Glomerular endothelial cell (primary cell): ENCODE results near the gene LETMD1. TPM values are rescaled to one million over a fixed set of nuclear protein-coding genes. Genes with fewer than 3 reads are reported as not detected.

Experiments used
- DNase-seq: peaks from one replicate; pipeline ENCODE4 v3.0.0-alpha.2; 2011; ENCODE audit warnings: low read depth, low spot score; ENCODE audit errors: extremely low read depth
- total RNA-seq: library from RNA; depleted of rRNA; stranded (reverse); fragments of >200 nt; gene quantifications from 2 replicates; pipeline ENCODE4 v1.2.3, GENCODE V29; 2015

LETMD1 gene
- total RNA-seq, 1 donor from 2014 or later, result 28.0 TPM

DNA sequence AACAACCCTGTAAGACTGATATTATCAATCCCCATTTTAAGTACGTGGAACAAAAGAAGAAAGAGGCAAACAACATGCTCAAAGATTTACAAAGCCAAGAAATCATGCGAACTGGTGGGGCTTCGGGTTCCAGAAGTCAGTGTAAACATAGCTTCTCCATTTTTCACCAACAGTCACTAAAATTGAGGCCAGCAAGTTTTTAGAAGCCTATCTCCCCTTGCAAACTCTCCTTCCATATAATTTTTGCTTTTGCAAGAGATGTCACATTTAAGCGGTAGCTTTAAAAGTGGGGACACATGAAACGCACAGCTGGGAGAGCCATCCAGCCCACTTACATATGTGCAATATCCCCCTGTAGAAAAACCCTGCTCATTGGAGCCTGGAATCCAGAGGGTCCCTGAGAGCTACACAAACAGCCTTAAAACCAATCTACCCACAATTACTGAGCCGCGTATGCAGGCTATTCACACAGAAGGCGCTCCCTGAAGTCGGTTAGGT, 22.7 kb upstream of the LETMD1 start:
- no peak for DNase-seq

DNA sequence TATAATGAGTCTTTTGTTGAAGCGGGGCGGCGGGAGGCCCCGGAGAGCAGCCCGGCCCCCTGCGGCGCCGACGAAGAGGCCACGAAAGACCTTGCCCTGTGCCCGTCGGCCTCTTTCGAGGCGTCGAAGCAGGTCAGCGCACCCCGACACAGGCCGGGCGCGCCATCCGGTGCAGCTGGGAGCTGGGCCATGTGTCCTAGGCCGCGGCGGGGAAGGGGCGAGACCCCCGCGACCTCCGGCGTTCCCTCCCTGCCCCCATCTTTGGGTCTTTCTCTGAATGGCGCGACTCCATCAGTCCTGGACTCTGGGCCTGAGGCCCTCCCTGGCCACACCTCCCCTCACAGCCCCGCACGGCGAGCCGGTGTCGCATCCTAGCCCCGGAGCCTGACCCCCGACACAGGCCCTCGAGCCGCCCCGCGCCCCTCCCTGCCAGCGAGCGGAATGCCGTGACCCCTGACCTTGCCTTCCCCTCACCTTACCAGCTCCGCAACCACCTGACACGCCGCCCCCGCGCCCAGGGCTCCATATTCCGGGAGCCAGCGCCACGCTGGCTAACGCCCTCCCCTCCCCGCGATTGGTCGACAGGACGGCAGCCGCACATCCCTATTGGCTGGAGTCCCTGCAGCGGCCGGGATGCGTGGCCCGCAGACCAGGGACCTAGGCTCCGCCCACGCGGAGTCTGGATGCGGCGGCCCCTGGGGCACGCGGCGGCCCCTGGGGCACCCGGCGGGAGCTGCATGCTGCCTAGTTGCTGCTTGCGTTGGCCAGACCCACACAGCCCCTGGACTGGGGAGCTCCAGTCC, 22.1 kb upstream of the LETMD1 start, which contains the start of gene SLC11A2:
Gene SLC11A2 (minus strand): TSS at position 549 of the 803 bp plus-strand sequence. CDS start 15,656 bp downstream, outside the sequence.
- no peak for DNase-seq

DNA sequence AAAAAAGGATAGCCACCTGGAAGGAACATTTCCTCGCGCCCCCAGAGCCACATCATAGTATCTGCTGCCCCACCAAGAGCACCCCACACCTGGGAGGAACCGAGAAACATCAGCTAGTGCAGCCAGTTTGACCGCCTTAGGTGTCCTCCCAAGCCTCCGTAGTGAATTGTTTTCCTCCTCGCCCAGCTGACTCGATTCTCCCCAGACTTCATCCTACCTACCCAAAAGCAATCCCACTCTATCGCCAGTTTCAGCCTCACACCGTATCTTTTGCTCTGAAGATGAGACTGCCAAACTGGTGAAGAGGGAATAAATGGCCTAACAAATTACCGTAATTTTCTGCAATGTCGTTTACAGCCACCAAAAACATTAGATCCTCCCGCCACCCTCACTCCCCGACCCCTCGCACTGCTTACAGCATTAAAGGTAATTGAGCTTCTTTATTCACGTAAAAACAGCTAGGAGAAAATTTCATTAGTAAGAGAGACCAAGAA, 20.7 kb upstream of the LETMD1 start:
- DNase-seq, result no peak

DNA sequence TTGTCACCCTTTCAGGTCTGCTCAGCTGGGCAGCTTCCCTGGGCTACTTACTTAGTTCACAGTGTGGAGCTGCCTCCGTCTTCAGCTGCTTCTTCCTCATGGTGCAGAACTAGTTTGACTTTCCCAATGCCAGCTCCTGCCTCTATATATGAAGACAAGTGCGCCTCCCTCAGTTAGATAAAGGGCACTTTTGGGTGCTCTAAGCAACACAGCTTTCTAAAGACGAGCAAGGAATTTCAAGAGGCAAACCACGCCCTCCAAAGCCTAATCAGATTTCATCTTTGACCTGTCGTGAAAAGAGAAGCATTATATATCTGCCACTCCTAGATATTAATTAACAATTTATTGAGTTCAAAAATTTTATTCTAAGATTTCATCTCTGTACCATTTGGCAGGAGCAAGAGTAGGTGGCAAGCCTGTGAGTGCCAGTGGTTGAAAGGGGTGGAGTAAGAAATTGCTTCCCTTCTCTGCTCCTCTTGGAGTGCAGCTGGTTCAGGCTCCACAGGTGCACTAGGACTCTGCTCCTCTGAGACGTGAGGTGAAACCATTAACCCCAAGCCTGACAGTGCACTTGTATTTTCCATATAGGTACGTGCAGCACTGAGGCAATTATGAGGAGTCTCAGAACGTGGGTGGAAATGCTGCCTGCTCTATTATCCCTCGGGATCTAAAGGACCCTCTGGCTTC, 19.9 kb upstream of the LETMD1 start:
- DNase-seq, result no peak

DNA sequence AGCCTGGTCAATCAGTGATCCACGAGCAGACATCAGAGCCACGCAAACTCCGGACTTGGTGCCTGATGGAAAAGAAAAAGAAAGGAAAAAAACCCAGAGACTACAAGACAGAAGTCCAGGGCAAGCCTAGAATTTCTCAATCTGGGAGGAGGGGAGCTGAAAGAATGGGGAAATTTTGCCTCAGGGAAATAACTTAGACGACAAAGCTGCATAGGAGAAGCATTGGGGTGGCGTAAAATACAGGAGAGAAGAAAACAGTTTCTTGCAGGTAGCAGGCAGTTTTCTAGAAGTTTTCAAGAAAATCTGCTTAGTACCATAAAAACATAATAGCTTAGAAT, 19.3 kb upstream of the LETMD1 start:
- DNase-seq, result no peak

DNA sequence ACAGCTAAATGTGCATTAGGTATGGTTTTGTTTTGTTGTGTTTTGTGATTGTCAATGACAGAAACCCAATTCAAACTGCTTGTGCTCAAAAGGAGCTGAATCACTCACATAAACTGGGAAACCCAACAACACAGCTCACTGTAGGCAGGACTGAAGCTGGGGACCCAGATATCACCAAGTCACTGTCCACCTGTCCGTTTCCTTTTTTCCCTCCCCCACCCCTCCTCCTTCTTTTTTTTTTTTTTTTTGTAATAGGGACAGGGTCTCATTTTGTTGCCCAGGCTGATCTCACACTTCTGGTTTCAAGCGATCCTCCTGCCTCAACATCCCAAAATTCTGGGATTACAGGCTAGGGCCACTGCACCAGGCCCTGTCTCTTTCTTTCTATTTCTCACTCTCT, 15.1 kb upstream of the LETMD1 start:
- no peak for DNase-seq

DNA sequence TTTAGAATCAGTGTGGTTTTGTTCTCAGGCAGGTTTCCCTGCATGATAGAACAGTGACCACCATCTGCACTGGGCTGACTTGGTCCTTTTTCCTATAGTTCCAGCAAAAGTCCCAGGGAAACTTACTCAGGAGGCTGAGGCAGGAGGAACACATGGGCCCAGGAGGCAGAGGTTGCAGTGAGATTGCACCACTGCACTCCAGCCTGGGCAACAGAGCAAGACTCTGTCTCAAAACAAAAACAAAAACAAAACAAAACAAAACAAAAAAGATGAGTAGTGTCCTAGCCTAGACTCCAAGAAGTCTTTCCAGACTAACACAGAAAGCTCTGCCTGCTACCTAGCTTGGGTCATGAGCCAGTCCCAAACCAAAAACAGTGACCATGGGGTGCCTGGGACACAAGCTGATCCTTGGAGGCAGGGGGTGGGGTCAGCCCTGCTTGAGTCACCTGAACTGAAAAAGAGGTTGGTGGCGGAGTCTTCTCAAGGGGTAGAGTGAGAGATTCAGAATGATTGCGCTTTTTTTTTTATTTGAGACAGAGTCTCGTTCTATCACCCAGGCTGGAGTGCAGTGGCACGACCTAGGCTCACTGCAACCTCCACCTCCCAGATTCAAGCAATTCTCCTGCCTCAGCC, 14.6 kb upstream of the LETMD1 start:
- no peak for DNase-seq

DNA sequence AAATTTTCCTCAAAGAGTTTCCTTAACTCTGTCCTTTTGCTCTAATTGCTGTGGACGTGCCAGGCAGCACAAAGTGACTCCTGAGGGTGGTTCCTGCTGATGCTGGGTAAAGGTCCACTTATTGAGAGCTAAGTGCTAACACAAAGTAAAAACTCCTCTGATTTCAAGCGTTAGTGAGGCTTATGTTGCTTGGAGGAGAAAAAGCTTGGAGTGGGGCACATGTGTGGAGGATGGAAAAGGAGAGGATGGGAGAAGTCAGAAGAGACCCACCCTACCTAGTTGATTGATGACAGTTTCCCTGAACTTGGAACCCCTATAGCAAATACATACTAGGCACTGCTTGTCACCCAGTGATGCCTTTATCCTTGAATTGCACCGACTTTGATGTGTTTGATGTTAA, 11.8 kb upstream of the LETMD1 start:
- no peak for DNase-seq

DNA sequence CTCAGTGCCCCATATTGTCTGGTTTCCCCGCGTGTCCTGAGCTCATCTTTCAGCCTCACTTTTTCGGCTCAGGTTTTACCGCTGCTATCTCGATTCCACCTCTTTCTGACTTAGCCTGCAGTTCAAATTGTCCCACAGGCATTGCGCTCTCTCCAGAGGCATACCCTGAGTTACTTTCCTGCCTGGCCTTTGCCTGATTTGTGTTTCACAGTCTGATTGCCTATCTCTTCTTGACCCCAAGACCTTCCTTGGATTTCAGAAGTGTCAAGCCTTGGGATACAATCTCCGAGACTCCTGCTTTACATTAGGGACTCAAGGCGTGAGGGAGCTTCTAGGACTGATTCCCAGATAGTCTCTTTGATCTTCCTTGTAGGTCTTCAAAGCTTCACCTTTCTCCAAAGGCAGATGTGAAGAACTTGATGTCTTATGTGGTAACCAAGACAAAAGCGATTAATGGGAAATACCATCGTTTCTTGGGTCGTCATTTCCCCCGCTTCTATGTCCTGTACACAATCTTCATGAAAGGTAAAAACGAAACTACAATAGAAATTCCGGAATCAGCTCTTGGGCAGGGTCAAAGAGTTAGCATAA, 629 bp downstream of the LETMD1 start:
- no peak for DNase-seq

DNA sequence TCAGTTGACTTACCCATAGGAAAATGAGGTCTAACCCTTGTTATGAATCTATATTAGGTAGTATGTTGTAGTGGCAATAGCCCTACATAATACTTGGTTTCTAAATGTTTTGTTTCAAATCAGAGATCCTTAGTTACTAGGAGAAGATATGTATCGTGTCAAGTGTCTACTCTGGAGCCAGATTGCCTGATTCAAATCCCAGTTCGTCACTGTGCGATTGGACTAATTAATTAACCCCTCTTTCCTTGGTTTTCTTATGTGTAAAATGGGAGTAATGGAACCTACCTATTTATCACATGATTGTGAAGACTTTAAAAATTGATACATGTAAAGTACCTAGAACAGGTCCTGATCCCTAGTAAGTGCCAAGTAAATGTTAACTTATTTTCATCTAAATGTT, 1.4 kb downstream of the LETMD1 start:
- DNase-seq, result no peak

DNA sequence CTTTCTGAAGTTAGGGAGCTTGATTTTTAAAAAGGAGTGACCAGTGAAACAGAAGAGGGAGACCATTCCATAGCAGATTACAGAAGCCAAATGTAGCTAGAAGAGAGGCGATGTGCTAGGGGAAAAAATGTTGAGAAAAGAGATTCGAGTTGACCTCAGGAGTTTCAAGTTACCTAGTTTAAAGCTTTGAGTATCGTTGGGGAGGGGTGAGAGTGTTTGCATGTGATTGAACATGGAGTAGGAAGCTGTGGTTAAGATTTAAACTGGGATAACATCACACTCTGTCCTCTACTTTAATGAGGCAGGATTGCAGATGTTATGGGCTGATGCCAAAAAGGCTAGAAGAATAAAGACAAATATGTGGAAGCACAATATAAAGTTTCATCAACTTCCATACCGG, 3.7 kb downstream of the LETMD1 start:
- DNase-seq, result no peak

DNA sequence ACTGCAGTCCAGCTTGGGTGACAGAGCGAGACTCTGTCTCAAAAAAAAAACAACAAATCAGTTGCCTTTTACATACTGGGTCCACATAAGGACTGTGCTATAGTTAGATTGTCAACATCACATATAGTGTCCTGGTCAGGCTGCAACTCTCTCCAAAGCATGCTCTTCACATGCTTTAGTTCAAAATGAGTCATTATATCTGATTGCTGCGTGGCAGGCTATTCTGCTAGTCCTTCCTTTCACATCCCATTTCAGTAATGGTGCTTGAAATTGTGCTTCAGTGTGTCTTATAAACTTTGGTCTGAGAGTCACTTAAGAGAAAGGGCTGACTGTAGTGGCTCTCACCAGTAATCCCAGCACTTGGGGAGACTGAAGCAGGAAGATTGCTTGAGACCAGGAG, 6.9 kb downstream of the LETMD1 start:
- DNase-seq, result no peak

DNA sequence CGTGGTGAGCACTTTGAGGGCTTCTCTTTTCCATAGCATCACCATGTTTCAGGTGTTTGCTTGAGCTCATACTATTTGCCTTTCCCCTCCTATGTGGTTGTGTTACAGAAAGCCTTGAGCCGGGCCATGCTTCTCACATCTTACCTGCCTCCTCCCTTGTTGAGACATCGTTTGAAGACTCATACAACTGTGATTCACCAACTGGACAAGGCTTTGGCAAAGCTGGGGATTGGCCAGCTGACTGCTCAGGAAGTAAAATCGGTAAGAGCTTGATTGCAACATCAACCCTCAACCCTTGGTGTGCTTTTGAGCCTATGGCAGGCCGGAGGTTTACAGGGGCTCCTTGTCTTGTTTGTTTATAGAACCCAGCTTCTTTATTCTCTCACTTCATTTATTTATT, 8.1 kb downstream of the LETMD1 start:
- no peak for DNase-seq

DNA sequence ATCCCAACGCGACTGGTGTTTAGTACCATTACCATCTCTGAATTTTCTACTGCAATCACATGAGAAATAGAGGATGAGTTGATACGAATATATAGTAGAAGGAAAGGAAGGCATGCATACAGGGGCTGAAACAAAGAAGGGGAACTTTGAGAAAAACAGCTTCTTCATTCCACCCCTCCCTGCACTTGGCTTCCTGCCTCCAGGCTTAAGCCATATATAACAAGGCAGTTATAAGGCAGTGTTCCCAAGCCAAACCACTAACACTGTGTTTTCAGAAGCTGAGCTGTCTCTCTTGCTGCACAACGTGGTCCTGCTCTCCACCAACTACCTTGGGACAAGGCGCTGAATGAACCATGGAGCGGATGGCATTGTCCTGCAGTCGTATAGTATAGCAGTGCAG, 11.0 kb downstream of the LETMD1 start:
- DNase-seq, result no peak

DNA sequence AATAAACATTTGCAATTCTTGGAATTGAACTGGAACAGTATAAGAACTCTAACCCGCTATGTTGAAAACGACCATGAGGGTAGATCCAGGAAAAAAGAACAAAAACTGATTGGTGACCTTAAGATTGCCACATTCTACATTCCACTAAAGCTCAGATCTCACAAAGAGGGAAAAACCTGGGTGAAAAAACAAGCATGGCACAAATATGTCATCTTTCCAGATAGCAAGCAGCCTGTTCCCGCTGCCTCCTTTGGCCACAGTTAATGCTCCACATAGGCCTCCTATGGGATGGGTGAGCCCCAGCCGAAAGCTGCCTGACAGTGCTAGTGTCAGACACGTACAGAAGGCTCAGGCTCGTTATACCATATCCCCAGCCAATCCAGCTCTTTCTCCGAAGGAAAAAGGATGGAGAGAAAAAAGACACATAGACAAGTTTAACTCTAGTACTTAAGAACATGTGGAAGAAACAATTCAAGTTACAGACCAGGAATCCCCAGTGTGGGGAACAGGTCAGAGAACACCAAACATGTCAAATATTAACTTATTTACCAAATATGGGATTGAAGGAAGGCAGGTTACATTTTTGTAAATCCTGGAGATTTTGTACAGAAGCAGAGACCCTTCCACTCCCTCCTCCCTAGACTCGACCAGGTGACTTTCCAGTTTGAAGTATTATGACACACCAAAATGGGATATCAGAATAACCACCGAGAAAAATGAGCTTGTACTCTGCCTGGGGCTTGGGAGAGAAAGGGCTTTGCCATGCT, 14.7 kb downstream of the LETMD1 start:
- DNase-seq, result no peak

- DNase-seq, result no peak
Measured at GRCh38 chr12:51065530-51065929, 17.4 kb downstream of the LETMD1 start.

GRCh38 chr12:51067229-51067628, 19.1 kb downstream of the LETMD1 start:
- DNase-seq, result no peak

GRCh38 chr12:51067771-51068170, 19.6 kb downstream of the LETMD1 start:
- no peak for DNase-seq

DNA sequence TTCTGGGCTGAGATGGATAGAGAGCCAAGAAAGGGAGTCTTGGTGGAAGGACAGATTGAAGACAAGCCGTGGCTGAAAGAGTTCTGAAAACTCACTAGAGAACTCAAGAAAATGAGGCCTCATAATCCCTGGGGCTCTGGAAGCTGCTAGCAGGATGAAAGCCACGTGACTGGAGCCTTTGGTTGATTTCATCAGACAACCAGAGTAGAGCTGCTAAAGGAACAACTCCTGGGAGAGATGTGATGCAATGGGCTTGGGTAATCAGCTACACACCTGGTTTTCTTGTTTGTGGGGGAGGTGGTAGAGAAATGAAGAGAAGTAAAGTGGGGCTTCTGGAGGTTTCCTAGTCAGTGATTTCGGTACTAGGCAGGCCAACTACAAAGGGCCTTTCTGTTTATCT, 21.9 kb downstream of the LETMD1 start:
- DNase-seq, result no peak

DNA sequence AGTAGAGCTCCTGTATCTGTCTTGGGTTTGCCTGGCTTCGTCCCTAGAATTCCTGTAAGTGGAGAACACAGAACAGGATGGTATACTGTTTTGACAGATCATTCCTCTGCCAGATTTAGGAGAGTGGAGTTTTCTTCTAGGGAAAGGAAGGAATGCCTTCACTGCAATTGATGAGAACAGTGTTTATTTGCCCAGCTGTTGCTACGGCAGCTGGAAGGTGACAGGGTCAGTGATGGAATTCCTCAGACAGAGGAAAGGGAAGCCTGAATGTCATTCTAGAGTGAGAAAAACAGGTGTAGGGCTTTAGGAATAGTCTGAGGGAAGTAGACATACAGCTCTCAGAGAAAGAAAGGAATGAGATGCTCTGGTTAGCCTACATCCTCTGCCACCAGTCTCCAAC, 23.5 kb downstream of the LETMD1 start:
- no peak for DNase-seq
